GM12873 (cell line): ENCODE measurements around the gene KLF8.

Experiments used
- TF ChIP-seq, protein P1 (sequence below): IDR thresholded peaks from 2 replicates; pipeline ENCODE4 v1.5.1; 2012; ENCODE audit warnings: low read depth, mild to moderate bottlenecking, moderate library complexity, low read length, control low read depth; ENCODE audit not compliant: insufficient read depth; ENCODE audit errors: missing control alignments

KLF8 gene

DNA sequence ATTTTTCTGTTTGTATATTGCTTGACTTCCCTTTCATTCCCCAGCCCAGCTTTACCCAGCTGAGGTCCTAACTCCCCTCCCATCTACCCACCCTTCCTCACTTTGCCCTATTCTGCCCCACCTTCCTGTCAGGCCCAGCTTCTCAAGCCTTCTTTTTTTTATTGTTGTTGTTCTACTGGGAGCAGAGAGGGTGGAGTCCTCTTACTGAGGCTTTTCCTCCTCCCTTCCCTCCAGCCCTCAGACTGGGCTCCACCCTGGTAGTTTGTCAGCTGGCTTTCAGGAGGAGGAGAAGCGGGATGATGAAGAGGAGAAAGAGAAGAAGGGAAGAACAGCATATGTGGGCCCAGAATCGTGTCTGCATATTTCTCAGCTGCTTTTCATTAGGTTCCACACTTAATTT lies 3.2 kb upstream of the KLF8 start:
- TF ChIP-seq, protein P1, sequence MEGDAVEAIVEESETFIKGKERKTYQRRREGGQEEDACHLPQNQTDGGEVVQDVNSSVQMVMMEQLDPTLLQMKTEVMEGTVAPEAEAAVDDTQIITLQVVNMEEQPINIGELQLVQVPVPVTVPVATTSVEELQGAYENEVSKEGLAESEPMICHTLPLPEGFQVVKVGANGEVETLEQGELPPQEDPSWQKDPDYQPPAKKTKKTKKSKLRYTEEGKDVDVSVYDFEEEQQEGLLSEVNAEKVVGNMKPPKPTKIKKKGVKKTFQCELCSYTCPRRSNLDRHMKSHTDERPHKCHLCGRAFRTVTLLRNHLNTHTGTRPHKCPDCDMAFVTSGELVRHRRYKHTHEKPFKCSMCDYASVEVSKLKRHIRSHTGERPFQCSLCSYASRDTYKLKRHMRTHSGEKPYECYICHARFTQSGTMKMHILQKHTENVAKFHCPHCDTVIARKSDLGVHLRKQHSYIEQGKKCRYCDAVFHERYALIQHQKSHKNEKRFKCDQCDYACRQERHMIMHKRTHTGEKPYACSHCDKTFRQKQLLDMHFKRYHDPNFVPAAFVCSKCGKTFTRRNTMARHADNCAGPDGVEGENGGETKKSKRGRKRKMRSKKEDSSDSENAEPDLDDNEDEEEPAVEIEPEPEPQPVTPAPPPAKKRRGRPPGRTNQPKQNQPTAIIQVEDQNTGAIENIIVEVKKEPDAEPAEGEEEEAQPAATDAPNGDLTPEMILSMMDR: no peak

- TF ChIP-seq, protein P1: no peak
Measured at GRCh38 chrX:56231537-56232090, 542 bp upstream of the KLF8 start.

GRCh38 chrX:56233100-56233499 lies 944 bp downstream of the KLF8 start:
- TF ChIP-seq, protein P1: no peak

DNA sequence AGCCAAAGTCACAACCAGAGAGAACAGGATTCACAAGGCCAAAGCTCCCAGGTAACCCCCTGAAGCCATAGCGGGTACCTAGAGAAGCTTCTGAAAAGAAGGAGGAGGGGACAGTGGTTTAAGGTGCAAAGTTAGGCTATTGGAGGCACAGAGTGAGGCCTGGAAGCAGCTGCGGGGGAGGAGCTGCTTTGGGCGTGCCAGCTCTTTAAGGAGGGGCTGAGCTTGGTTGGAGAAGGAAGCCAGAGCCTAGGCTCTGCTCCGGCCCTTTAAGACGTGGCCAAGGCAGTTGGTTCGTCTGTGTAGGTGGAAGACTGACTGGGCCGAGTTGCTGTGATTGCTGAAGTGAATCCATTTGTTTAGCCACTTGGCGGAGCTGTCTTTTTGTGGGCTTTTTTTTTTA lies 1.5 kb downstream of the KLF8 start:
- TF ChIP-seq, protein P1: peak; percentile 22

GRCh38 chrX:56248492-56248891 lies 16.3 kb downstream of the KLF8 start:
- TF ChIP-seq, protein P1: peak; percentile 83

GRCh38 chrX:56253832-56254703 lies 21.9 kb downstream of the KLF8 start:
- TF ChIP-seq, protein P1: no peak

DNA sequence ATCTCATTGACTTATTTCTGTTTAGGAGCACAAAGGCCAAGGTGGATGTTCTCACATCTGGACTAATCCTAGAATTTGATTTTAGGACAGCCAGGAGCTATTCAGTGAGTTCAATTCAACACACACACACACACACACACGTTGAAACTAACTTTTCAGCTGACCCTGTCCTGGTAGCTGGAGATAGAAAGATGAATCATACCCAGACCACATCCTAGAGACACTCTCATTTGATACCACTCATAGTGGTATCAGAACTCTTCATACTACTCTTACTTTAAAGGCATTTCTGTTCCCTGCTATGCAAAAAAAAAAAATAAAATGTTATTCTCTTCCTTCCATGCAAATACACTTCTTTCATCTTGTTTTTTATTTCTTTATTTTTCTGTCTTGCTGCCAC lies 36.7 kb downstream of the KLF8 start:
- TF ChIP-seq, protein P1: no peak
